HL-60 (cell line): ENCODE measurements around the gene NFIX.

Experiments used
- DNase-seq, 2 experiments: peaks; one replicate each; pipeline ENCODE4 v3.0.0-alpha.2; 2010 to 2020; ENCODE audit warnings: low read depth in 1 of 2, low spot score in 1 of 2
- H3K27ac ChIP-seq: fragments of 250-450 bp; sonication (Bioruptor Pico); replicated peaks from 2 replicates; pipeline ENCODE4 v1.5.1; 2020; ENCODE audit warnings: mild to moderate bottlenecking, moderate library complexity
- H3K27me3 ChIP-seq: fragments of 250-450 bp; sonication (Bioruptor Pico); 2 replicates; pipeline ENCODE4 v1.5.1; 2021; ENCODE audit warnings: mild to moderate bottlenecking, moderate library complexity; ENCODE audit not compliant: insufficient read depth, poor library complexity, severe bottlenecking
- H3K4me3 ChIP-seq: replicated peaks from 2 replicates; pipeline ENCODE4 v1.5.1; 2011; ENCODE audit warnings: mild to moderate bottlenecking, control low read depth, low read length; ENCODE audit not compliant: insufficient read depth
- GABPA ChIP-seq: IDR thresholded peaks from 2 replicates; pipeline ENCODE4 v1.6.1; 2012; ENCODE audit warnings: low read depth
- POLR2AphosphoS5 ChIP-seq: IDR thresholded peaks from 2 replicates; pipeline ENCODE4 v1.6.1; 2012; ENCODE audit warnings: low read depth
- SPI1 ChIP-seq: IDR thresholded peaks from 2 replicates; pipeline ENCODE4 v1.6.1; 2012; ENCODE audit warnings: low read depth, mild to moderate bottlenecking, borderline replicate concordance
- TF ChIP-seq, protein P1 (sequence below): IDR thresholded peaks from 2 replicates; pipeline ENCODE4 v1.6.1; 2012; ENCODE audit warnings: low read depth; ENCODE audit not compliant: insufficient replicate concordance
- TF ChIP-seq, protein P2 (sequence below): IDR thresholded peaks from one replicate; pipeline ENCODE4 v1.5.1; 2011; ENCODE audit warnings: low read length, control low read depth, inconsistent platforms; ENCODE audit not compliant: insufficient read depth

Gene NFIX

DNA sequence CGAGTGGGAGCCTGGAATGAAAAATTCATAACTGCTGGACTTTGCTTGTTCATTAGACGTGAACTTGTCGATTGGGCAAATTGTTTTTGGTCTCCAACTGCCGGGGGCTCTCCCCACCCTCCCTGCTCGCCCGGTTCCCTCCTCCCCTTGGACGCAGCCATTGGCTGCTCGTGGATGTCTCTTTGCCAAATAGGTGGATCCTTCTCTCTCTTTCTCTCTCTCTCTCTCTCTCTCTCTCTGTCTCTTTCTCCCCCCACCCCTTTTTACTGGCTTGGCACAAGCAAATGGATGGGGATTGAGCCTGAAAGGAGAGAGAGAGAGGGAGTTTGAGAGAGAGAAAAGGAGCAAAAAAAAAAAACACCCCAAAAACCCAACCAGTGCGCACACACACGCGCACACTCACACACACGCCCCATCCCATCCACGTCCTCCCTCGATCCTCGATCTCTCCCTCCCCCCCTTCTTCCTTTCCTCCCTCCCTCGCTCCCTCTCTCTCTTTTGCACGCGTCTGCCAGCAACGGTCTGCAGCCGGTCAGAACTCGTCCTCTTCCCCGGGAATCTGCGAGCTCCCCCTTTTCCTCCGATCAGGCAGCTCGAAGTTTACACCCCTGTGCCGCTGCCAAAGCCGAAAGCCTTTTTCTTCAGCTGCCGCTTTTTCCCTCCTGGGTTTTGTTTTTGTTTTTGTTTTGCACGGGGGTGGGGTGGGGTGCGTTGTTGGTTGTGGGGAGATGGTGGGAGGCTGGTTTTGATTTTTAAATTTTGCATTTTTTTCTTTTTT lies 27.8 kb downstream of the NFIX start:
- Histone ChIP-seq H3K27me3 (no peaks in the 10 kb centered on the region), H3K27ac (no peak overlapping the region), H3K4me3 (no peak overlapping the region)
- TF ChIP-seq GABPA (no peak), SPI1 (no peak)
- peak in 1 of 2 experiments; percentile 7 for DNase-seq

DNA sequence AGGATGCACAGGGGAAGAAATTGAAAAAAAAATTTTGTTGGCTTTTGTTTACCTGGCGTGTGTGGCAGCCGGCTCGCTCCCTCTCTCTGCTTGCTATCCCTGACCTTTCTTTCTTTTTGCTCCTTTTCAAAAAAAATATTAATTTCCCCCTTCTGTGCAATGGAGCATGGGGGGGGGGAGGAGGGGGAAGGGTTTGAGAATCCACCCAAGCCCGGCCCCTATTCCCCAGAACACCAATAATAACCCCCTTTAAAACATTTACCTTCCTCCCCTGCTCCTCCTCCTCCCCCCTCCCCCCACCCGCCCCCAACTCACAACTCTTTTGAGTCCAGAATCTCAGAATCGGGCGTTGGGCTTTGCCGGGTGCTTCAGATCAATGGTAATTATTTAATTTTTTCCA lies 28.4 kb downstream of the NFIX start:
- Histone ChIP-seq H3K4me3 (no peak overlapping the region), H3K27me3 (no peaks in the 10 kb centered on the region), H3K27ac (no peak overlapping the region)
- DNase-seq = no peak
- TF ChIP-seq SPI1 (no peak), POLR2AphosphoS5 (no peak), GABPA (no peak)
- TF ChIP-seq, protein P1, sequence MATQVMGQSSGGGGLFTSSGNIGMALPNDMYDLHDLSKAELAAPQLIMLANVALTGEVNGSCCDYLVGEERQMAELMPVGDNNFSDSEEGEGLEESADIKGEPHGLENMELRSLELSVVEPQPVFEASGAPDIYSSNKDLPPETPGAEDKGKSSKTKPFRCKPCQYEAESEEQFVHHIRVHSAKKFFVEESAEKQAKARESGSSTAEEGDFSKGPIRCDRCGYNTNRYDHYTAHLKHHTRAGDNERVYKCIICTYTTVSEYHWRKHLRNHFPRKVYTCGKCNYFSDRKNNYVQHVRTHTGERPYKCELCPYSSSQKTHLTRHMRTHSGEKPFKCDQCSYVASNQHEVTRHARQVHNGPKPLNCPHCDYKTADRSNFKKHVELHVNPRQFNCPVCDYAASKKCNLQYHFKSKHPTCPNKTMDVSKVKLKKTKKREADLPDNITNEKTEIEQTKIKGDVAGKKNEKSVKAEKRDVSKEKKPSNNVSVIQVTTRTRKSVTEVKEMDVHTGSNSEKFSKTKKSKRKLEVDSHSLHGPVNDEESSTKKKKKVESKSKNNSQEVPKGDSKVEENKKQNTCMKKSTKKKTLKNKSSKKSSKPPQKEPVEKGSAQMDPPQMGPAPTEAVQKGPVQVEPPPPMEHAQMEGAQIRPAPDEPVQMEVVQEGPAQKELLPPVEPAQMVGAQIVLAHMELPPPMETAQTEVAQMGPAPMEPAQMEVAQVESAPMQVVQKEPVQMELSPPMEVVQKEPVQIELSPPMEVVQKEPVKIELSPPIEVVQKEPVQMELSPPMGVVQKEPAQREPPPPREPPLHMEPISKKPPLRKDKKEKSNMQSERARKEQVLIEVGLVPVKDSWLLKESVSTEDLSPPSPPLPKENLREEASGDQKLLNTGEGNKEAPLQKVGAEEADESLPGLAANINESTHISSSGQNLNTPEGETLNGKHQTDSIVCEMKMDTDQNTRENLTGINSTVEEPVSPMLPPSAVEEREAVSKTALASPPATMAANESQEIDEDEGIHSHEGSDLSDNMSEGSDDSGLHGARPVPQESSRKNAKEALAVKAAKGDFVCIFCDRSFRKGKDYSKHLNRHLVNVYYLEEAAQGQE = no peak

DNA sequence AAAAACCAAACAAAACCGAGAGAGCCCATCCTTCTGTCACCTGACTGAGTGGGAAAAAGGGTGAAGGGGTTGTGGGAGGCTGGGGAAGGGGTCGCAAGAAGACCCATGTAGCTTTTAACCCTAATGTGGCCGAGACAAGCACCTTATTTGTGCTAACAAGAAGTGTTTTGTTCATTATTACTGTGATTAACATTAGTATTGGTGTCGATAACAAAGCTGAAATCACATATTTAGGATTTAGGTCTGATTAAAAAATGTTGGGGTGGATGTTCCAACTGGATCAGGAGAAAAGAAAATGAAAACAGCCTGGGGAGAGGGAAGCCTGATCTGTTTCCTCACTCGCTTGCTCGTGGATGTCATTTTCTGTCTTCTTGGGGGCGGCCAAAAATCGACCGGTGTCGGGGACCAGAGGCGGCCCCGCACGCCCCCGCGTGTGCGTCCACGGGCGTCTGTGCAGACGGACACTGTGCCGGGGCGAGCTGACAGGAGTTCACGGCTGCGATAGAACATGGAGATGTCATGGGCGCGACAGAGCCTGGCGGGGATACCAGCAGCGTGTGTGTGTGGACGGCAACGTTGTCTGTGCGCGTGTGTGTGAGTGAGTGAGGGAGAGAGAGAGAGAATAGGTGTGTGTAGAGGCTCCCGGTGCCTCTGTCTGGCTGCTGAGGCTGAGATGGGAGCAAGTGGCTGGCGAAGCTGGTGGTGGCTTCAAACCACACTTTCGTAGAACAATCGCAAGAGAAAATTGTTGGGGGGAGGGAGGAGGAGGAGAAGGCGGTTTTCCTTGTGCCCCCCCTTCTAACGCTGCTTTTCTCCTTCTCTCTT lies 29.1 kb downstream of the NFIX start:
- TF ChIP-seq, protein P2, sequence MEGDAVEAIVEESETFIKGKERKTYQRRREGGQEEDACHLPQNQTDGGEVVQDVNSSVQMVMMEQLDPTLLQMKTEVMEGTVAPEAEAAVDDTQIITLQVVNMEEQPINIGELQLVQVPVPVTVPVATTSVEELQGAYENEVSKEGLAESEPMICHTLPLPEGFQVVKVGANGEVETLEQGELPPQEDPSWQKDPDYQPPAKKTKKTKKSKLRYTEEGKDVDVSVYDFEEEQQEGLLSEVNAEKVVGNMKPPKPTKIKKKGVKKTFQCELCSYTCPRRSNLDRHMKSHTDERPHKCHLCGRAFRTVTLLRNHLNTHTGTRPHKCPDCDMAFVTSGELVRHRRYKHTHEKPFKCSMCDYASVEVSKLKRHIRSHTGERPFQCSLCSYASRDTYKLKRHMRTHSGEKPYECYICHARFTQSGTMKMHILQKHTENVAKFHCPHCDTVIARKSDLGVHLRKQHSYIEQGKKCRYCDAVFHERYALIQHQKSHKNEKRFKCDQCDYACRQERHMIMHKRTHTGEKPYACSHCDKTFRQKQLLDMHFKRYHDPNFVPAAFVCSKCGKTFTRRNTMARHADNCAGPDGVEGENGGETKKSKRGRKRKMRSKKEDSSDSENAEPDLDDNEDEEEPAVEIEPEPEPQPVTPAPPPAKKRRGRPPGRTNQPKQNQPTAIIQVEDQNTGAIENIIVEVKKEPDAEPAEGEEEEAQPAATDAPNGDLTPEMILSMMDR = no peak
- TF ChIP-seq, protein P1 = no peak
- TF ChIP-seq POLR2AphosphoS5 (no peak), GABPA (no peak), SPI1 (no peak)
- no peak for DNase-seq
- H3K27ac ChIP-seq = no peak overlapping the region
- no peaks in the 10 kb centered on the region for H3K27me3 ChIP-seq
- no peak overlapping the region for H3K4me3 ChIP-seq

DNA sequence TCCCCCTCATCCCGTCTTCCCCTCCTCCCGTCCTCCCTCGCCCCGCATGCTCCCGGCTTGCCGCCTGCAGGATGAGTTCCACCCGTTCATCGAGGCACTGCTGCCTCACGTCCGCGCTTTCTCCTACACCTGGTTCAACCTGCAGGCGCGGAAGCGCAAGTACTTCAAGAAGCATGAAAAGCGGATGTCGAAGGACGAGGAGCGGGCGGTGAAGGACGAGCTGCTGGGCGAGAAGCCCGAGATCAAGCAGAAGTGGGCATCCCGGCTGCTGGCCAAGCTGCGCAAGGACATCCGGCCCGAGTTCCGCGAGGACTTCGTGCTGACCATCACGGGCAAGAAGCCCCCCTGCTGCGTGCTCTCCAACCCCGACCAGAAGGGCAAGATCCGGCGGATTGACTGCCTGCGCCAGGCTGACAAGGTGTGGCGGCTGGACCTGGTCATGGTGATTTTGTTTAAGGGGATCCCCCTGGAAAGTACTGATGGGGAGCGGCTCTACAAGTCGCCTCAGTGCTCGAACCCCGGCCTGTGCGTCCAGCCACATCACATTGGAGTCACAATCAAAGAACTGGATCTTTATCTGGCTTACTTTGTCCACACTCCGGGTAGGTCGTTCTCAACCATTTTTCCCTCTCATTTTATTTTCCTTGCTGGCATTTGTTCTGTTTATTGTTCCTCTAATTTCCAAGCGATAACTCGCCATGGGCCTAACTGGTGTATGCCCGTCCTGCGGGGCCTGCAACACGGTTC lies 29.8 kb downstream of the NFIX start:
- TF ChIP-seq SPI1 (no peak), GABPA (no peak), POLR2AphosphoS5 (no peak)
- TF ChIP-seq, protein P2 = no peak
- TF ChIP-seq, protein P1 = no peak
- Histone ChIP-seq H3K27ac (no peak overlapping the region), H3K27me3 (no peaks in the 10 kb centered on the region), H3K4me3 (no peak overlapping the region)
- DNase-seq = no peak
